MG63 (cell line): ENCODE results near the gene TF. TPM values are rescaled to one million over a fixed set of nuclear protein-coding genes. Genes with fewer than 3 reads are reported as not detected.
A peak's percentile ranks its signal among the peaks of the same experiment; 100 is the strongest.
"Not testable (repeated sequence)": the region's sequence is repeated elsewhere in the genome, so short reads cannot be mapped to it uniquely, and the experiment has no call there.

Experiments used
- DNase-seq: peaks from one replicate; pipeline ENCODE4 v3.0.0-alpha.2; 2020
- H3K27me3 ChIP-seq: fragments of 250-450 bp; sonication (Bioruptor Pico); 2 replicates; pipeline ENCODE4 v1.5.1; 2020; ENCODE audit warnings: mild to moderate bottlenecking, moderate library complexity
- H3K36me3 ChIP-seq: fragments of 250-450 bp; sonication (Bioruptor Pico); 2 replicates; pipeline ENCODE4 v1.5.1; 2020; ENCODE audit warnings: mild to moderate bottlenecking, moderate library complexity
- H3K4me3 ChIP-seq: fragments of 250-450 bp; sonication (Bioruptor Pico); 2 replicates; pipeline ENCODE4 v1.5.1; 2020; ENCODE audit warnings: mild to moderate bottlenecking, moderate library complexity
- H3K9me3 ChIP-seq: fragments of 250-450 bp; sonication (Bioruptor Pico); 2 replicates; pipeline ENCODE4 v1.5.1; 2020; ENCODE audit warnings: mild to moderate bottlenecking, moderate library complexity
- total RNA-seq: library from RNA; depleted of rRNA; stranded (reverse); fragments of >200 nt; shearing (Covaris generic); gene quantifications from 2 replicates; pipeline ENCODE4 v1.2.3, GENCODE V29; 2014; ENCODE audit warnings: low replicate concordance

The TF gene
- total RNA-seq, 1 experiment from 2014 or later, result not detected

- no peaks in the 10 kb centered on the region for H3K36me3 ChIP-seq
- H3K27me3 ChIP-seq, result peaks cover 19% of the 10 kb centered on the region
- no peak overlapping the region for H3K4me3 ChIP-seq
- no peak for DNase-seq
- H3K9me3 ChIP-seq, result no peaks in the 10 kb centered on the region
Observed at GRCh38 chr3:133777807-133778568, 31.8 kb downstream of the TF start.

GRCh38 chr3:133779626-133780203 is 33.5 kb downstream of the TF start:
- Histone ChIP-seq H3K36me3 (no peaks in the 10 kb centered on the region), H3K27me3 (peaks cover 19% of the 10 kb centered on the region), H3K9me3 (no peaks in the 10 kb centered on the region), H3K4me3 (no peak overlapping the region)
- DNase-seq, result no peak

GRCh38 chr3:133780756-133781155 is 34.6 kb downstream of the TF start:
- H3K27me3 ChIP-seq, result peaks cover 19% of the 10 kb centered on the region
- H3K9me3 ChIP-seq, H3K36me3 ChIP-seq, DNase-seq, H3K4me3 ChIP-seq: not testable (repeated sequence)

GRCh38 chr3:133781570-133781969 is 35.4 kb downstream of the TF start:
- no peaks in the 10 kb centered on the region for H3K36me3 ChIP-seq
- H3K9me3 ChIP-seq, result no peaks in the 10 kb centered on the region
- DNase-seq, result no peak
- no peak overlapping the region for H3K4me3 ChIP-seq
- peaks cover 19% of the 10 kb centered on the region for H3K27me3 ChIP-seq

GRCh38 chr3:133782454-133782853 is 36.3 kb downstream of the TF start:
- no peak for DNase-seq
- H3K9me3 ChIP-seq, result no peaks in the 10 kb centered on the region
- H3K36me3 ChIP-seq, result no peaks in the 10 kb centered on the region
- peaks cover 18% of the 10 kb centered on the region for H3K27me3 ChIP-seq
- no peak overlapping the region for H3K4me3 ChIP-seq

- no peak for DNase-seq
- no peaks in the 10 kb centered on the region for H3K9me3 ChIP-seq
- no peaks in the 10 kb centered on the region for H3K36me3 ChIP-seq
- peaks cover 18% of the 10 kb centered on the region for H3K27me3 ChIP-seq
- no peak overlapping the region for H3K4me3 ChIP-seq
Observed at GRCh38 chr3:133783762-133784161, 37.6 kb downstream of the TF start.

- no peak overlapping the region for H3K4me3 ChIP-seq
- no peak for DNase-seq
- H3K9me3 ChIP-seq, result peaks cover 26% of the 10 kb centered on the region
- H3K36me3 ChIP-seq, result no peaks in the 10 kb centered on the region
- H3K27me3 ChIP-seq, result no peaks in the 10 kb centered on the region; the same call in 1 of the 2 replicates
Observed at GRCh38 chr3:133788024-133788423, 41.8 kb downstream of the TF start.

- H3K4me3 ChIP-seq, result no peak overlapping the region
Observed at GRCh38 chr3:133792171-133792763, 46.1 kb downstream of the TF start.

GRCh38 chr3:133797396-133798105 is 51.4 kb downstream of the TF start:
- Histone ChIP-seq H3K4me3 (no peak overlapping the region), H3K27me3 (no peaks in the 10 kb centered on the region; the same call in 1 of the 2 replicates), H3K36me3 (no peaks in the 10 kb centered on the region), H3K9me3 (peaks cover 18% of the 10 kb centered on the region)
- DNase-seq, result no peak

More at GRCh38 chr3:133792171-133792763, 46.1 kb downstream of the TF start:
- DNase-seq, result no peak
- Histone ChIP-seq H3K36me3 (no peaks in the 10 kb centered on the region), H3K27me3 (no peaks in the 10 kb centered on the region), H3K9me3 (peaks cover 39% of the 10 kb centered on the region)

GRCh38 chr3:133799794-133800585 is 53.8 kb downstream of the TF start:
- Histone ChIP-seq H3K36me3 (no peaks in the 10 kb centered on the region), H3K27me3 (no peaks in the 10 kb centered on the region; the same call in 1 of the 2 replicates), H3K4me3 (no peak overlapping the region), H3K9me3 (0 out of 2 replicates have a peak, but pooled peaks cover 4% of the 10 kb centered on the region)
- no peak for DNase-seq

- no peaks in the 10 kb centered on the region for H3K9me3 ChIP-seq
- no peak for DNase-seq
- H3K4me3 ChIP-seq, result no peak overlapping the region
- no peaks in the 10 kb centered on the region; the same call in 1 of the 2 replicates for H3K27me3 ChIP-seq
- H3K36me3 ChIP-seq, result peaks cover 15% of the 10 kb centered on the region
Observed at GRCh38 chr3:133803469-133803868, 57.3 kb downstream of the TF start.

GRCh38 chr3:133804896-133805295 is 58.7 kb downstream of the TF start:
- DNase-seq, result no peak
- no peak overlapping the region; the same call in 1 of the 2 replicates for H3K4me3 ChIP-seq
- no peaks in the 10 kb centered on the region for H3K9me3 ChIP-seq
- H3K27me3 ChIP-seq, result no peaks in the 10 kb centered on the region; the same call in 1 of the 2 replicates
- H3K36me3 ChIP-seq, result peaks cover 28% of the 10 kb centered on the region

GRCh38 chr3:133805384-133805701 is 59.1 kb downstream of the TF start:
- H3K9me3 ChIP-seq, result no peaks in the 10 kb centered on the region
- H3K27me3 ChIP-seq, result no peaks in the 10 kb centered on the region; the same call in 1 of the 2 replicates
- no peak for DNase-seq
- peaks cover 30% of the 10 kb centered on the region for H3K36me3 ChIP-seq
- peak overlapping the region; percentile 94 for H3K4me3 ChIP-seq

GRCh38 chr3:133805702-133806475 is 59.7 kb downstream of the TF start, which contains the start of gene SRPRB:
Gene SRPRB, plus strand, starts transcription at chr3:133805815. Its CDS starts 34 bp downstream, at chr3:133805849.
- DNase-seq, result peak; percentile 96
- Histone ChIP-seq H3K27me3 (no peaks in the 10 kb centered on the region), H3K4me3 (peak within 1 kb of the TSS; percentile 94), H3K36me3 (peaks cover 36% of the 10 kb centered on the region), H3K9me3 (no peaks in the 10 kb centered on the region)

- no peak overlapping the region for H3K4me3 ChIP-seq
- H3K36me3 ChIP-seq, result peaks cover 86% of the 10 kb centered on the region
- H3K27me3 ChIP-seq, result no peaks in the 10 kb centered on the region
- no peak for DNase-seq
- no peaks in the 10 kb centered on the region for H3K9me3 ChIP-seq
Observed at GRCh38 chr3:133812872-133813271, 66.7 kb downstream of the TF start.

- Histone ChIP-seq H3K9me3 (no peaks in the 10 kb centered on the region), H3K36me3 (peaks cover 80% of the 10 kb centered on the region), H3K27me3 (no peaks in the 10 kb centered on the region), H3K4me3 (no peak overlapping the region)
- no peak for DNase-seq
Observed at GRCh38 chr3:133815386-133815785, 69.2 kb downstream of the TF start.
